Measurements from ENCODE around the gene ALPL. TPM values are rescaled to one million over a fixed set of nuclear protein-coding genes. Genes with fewer than 3 reads are reported as not detected.

ALPL gene
- total and polyA plus RNA-seq, 7 donors = 0.36 to 7.8 (median 2.3) TPM

DNA sequence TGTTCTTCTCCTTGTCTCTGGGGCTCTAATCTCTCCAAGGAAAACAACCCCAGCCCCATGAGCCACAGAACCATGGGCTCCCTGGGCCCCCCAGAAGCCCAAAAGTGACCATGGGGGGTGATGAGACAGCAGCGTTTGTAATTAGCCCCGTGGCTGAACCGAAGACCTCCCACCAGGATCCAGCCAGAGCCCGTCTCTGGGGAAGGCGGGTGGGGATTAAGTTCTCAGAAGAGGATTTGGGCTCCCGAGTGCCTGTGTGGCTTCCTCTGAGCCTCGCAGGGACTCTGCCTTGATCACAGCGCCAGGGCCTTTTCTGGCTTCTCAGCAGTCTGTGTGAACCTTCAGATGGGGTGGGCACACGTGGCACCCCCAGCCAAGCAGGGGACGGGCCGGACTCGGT, 77.0 kb downstream of the ALPL start:
- intact Hi-C loops (cut with DNase I) = no loop called here
- Histone ChIP-seq H3K27me3 (peaks cover 0 to 49% (median 6%) of the 10 kb centered on the region in 3 donors), H3K4me3 (no peak overlapping the region), H3K36me3 (no peaks in the 10 kb centered on the region), H3K9me3 (no peaks in the 10 kb centered on the region), H3K27ac (no peak overlapping the region), H3K4me1 (peaks cover 0 to 19% (median 13%) of the 10 kb centered on the region in 4 donors)
- TF ChIP-seq CTCF (IDR thresholded peaks at IDR 0.05) (no peak), EP300 (IDR thresholded peaks at IDR 0.05) (no peak), POLR2A (IDR thresholded peaks at IDR 0.05) (no peak), POLR2AphosphoS5 (IDR thresholded peaks at IDR 0.05) (no peak)
- 59 to 66% methylated on average over 12 of the region's 12 CpGs for WGBS, 2 donors
- no peak for DNase-seq

- WGBS, 2 donors = 14 to 46% methylated on average over 24 of the region's 24 CpGs
- no peak overlapping the region for H3K27ac ChIP-seq
These were observed 77.8 kb downstream of the ALPL start for GRCh38 chr1:21586846-21587601.

GRCh38 chr1:21587602-21587953, 78.4 kb downstream of the ALPL start:
- intact Hi-C loops (cut with DNase I) = no loop called here
- Histone ChIP-seq H3K27me3 (peaks cover 0 to 61% (median 6%) of the 10 kb centered on the region in 3 donors), H3K9me3 (no peaks in the 10 kb centered on the region), H3K27ac (no peak overlapping the region), H3K4me3 (no peak overlapping the region), H3K36me3 (no peaks in the 10 kb centered on the region), H3K4me1 (peaks cover 0 to 19% (median 13%) of the 10 kb centered on the region in 4 donors)
- 72 to 91% methylated on average over 5 of the region's 5 CpGs for WGBS, 2 donors
- TF ChIP-seq POLR2AphosphoS5 (IDR thresholded peaks at IDR 0.05) = no peak
- TF ChIP-seq EP300 (IDR thresholded peaks at IDR 0.05) = no peak
- no peak for TF ChIP-seq CTCF (IDR thresholded peaks at IDR 0.05)
- no peak for TF ChIP-seq POLR2A (IDR thresholded peaks at IDR 0.05)
- DNase-seq = no peak

More at GRCh38 chr1:21586846-21587601, 77.8 kb downstream of the ALPL start:
- Histone ChIP-seq H3K4me1 (peaks cover 0 to 19% (median 13%) of the 10 kb centered on the region in 4 donors), H3K9me3 (no peaks in the 10 kb centered on the region), H3K36me3 (no peaks in the 10 kb centered on the region), H3K27me3 (peaks cover 0 to 57% (median 6%) of the 10 kb centered on the region in 3 donors), H3K4me3 (no peak overlapping the region)
- intact Hi-C loops (cut with DNase I) = no loop called here
- no peak for DNase-seq
- no peak for TF ChIP-seq EP300 (IDR thresholded peaks at IDR 0.05)
- TF ChIP-seq CTCF (IDR thresholded peaks at IDR 0.05) = no peak
- TF ChIP-seq POLR2A (IDR thresholded peaks at IDR 0.05) = no peak
- TF ChIP-seq POLR2AphosphoS5 (IDR thresholded peaks at IDR 0.05) = no peak

- WGBS, 2 donors = 88 to 94% methylated on average over 5 of the region's 5 CpGs
- H3K27me3 ChIP-seq = peaks cover 0 to 63% (median 6%) of the 10 kb centered on the region in 3 donors
- H3K27ac ChIP-seq = no peak overlapping the region
- H3K4me1 ChIP-seq = peaks cover 0 to 19% (median 13%) of the 10 kb centered on the region in 4 donors
- no peaks in the 10 kb centered on the region for H3K36me3 ChIP-seq
- intact Hi-C loops (cut with DNase I) = no loop called here
- H3K4me3 ChIP-seq = no peak overlapping the region
- TF ChIP-seq POLR2A (IDR thresholded peaks at IDR 0.05) = no peak
- TF ChIP-seq CTCF (IDR thresholded peaks at IDR 0.05) = no peak
- TF ChIP-seq EP300 (IDR thresholded peaks at IDR 0.05) = no peak
- TF ChIP-seq POLR2AphosphoS5 (IDR thresholded peaks at IDR 0.05) = no peak
- H3K9me3 ChIP-seq = no peaks in the 10 kb centered on the region
- DNase-seq = no peak
These were observed 80.4 kb downstream of the ALPL start for GRCh38 chr1:21589618-21590017.
